ENCODE measurements around the gene SNAPC2. TPM values are rescaled to one million over a fixed set of nuclear protein-coding genes. Genes with fewer than 3 reads are reported as not detected.
A peak's percentile ranks its signal among the peaks of the same experiment; 100 is the strongest.

SNAPC2 gene
- total and polyA plus RNA-seq, 2 experiments from 2014 or later, result 22.5 to 42.1 TPM

DNA sequence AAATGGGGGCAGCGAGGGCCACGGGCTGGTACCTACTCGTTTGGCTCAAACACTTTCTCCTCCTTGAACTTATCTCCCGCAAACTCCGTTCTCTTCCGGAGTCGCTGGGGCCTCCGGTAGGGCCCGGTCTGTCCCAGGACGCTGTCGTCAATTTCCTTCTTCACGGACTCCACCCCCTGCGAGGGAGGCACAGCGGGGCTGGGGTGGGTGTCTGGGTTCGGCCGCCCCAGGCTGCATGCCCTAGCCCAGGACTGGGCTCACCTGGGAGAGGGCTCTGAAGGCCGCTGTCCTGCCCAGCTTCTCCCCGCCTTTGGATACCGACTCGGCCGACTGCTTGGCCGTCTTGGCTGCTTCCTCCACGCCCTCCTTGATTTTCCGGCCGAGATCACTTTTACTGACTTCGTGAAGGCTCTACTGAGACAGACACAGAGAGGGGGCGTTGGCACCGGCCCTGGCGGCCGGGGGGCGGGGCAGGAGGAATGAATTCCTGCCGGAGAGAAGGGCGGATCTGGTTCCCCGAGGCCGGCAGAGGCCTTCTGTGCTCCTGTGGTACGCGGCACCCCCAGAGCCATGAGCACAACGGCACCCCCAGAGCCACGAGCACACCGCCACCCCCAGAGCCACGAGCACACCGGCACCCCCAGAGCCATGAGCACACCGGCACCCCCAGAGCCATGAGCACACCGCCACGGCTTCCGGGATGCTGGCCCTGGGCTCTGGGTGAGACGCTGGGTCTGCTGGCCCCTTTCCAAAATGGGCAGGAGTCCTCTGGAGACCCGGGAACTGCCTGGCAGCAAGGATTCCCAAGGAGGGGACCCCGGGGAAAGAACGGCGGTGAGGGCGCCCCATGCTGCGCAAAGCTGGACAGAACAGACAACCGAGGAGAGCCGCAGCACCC, 13.9 kb downstream of the SNAPC2 start:
- TF ChIP-seq CTCF (IDR thresholded peaks at IDR 0.05; ENCODE audit: low read depth, low read length), result no peak
- no peak for DNase-seq (ENCODE audit: low read depth in 1 of 2, low spot score in 1 of 2)
- Histone ChIP-seq H3K4me1 (ENCODE audit: low read depth) (no peaks in the 10 kb centered on the region), H3K4me3 (no peak overlapping the region), H3K9me3 (ENCODE audit: low read depth) (no peaks in the 10 kb centered on the region), H3K27ac (no peak overlapping the region), H3K27me3 (no peaks in the 10 kb centered on the region), H3K36me3 (peaks cover 52% of the 10 kb centered on the region)

DNA sequence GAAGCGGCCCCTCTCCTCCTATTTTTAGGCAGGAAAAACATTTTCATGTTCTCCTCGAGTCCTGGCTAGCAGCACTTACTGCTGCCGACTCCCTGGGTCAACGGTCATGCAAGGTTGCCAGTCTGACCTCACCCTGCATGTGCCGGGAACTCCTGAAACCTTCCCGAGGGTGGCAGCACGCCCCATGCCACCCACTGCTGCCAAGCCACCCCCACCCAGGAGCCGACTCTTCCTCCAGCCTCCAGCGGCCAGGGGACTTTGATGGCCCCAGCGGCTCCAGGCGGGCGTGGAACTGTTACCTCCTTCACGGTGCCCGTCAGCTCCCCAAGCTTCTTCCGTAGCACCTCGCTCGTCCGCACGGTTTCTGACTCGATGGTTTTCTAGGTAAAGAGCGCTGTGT, 14.6 kb downstream of the SNAPC2 start:
- H3K36me3 ChIP-seq, result peaks cover 52% of the 10 kb centered on the region
- H3K4me3 ChIP-seq, result no peak overlapping the region

GRCh38 chr19:7940841-7941240, 20.7 kb downstream of the SNAPC2 start:
- peaks cover 3% of the 10 kb centered on the region for H3K4me1 ChIP-seq (ENCODE audit: low read depth)
- no peak overlapping the region for H3K27ac ChIP-seq
- H3K36me3 ChIP-seq, result peaks cover 25% of the 10 kb centered on the region
- H3K4me3 ChIP-seq, result no peak overlapping the region
- H3K9me3 ChIP-seq (ENCODE audit: low read depth), result no peaks in the 10 kb centered on the region
- TF ChIP-seq CTCF (IDR thresholded peaks at IDR 0.05; ENCODE audit: low read depth, low read length), result no peak
- H3K27me3 ChIP-seq, result no peaks in the 10 kb centered on the region
- no peak for DNase-seq (ENCODE audit: low read depth in 1 of 2, low spot score in 1 of 2)

More for the DNA sequence above, 14.6 kb downstream of the SNAPC2 start:
- Histone ChIP-seq H3K4me1 (ENCODE audit: low read depth) (no peaks in the 10 kb centered on the region), H3K27me3 (no peaks in the 10 kb centered on the region), H3K27ac (no peak overlapping the region), H3K9me3 (ENCODE audit: low read depth) (no peaks in the 10 kb centered on the region)
- no peak for TF ChIP-seq CTCF (IDR thresholded peaks at IDR 0.05; ENCODE audit: low read depth, low read length)
- DNase-seq (ENCODE audit: low read depth in 1 of 2, low spot score in 1 of 2), result no peak

DNA sequence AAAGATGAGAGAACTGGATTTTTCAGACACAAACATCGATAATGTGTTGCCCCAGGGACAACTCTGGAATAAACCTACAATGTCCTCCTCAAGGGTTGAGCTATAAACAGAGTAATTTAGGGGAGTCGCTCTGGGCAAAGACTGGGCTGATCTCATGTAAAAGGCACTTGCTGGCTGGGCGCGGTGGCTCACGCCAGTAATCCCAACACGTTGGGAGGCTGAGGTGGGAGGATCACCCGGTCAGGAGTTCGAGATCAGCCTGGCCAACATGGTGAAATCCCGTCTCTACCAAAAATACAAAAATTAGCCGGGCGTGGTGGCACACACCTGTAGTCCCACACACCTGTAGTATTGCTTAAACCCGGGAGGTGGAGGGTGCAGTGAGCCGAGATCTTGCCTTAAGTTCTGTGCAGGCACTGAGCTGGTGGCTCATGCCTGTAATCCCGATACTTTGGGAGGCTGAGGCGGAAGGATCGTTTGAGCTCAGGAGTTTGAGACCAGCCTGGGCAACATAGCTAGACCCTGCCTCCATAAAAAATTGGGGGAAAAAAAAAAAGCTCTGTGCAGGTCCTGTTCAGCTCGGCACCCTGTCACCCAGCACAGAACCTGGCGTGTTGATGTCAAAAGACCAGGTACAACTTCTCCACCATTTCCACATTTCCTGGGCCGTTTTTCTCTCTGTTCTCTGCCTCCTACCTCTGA, 21.9 kb downstream of the SNAPC2 start:
- DNase-seq (ENCODE audit: low read depth in 1 of 2, low spot score in 1 of 2), result no peak
- Histone ChIP-seq H3K4me1 (ENCODE audit: low read depth) (peaks cover 3% of the 10 kb centered on the region), H3K27me3 (no peaks in the 10 kb centered on the region), H3K9me3 (ENCODE audit: low read depth) (no peaks in the 10 kb centered on the region), H3K27ac (no peak overlapping the region), H3K4me3 (no peak overlapping the region), H3K36me3 (peaks cover 13% of the 10 kb centered on the region)
- no peak for TF ChIP-seq CTCF (IDR thresholded peaks at IDR 0.05; ENCODE audit: low read depth, low read length)

GRCh38 chr19:7942981-7943443, 22.9 kb downstream of the SNAPC2 start:
- Histone ChIP-seq H3K27me3 (no peaks in the 10 kb centered on the region), H3K36me3 (peaks cover 9% of the 10 kb centered on the region), H3K9me3 (ENCODE audit: low read depth) (no peaks in the 10 kb centered on the region), H3K4me3 (peak overlapping the region; percentile 75), H3K27ac (peak overlapping the region; percentile 99), H3K4me1 (ENCODE audit: low read depth) (peaks cover 3% of the 10 kb centered on the region)
- TF ChIP-seq CTCF (IDR thresholded peaks at IDR 0.05; ENCODE audit: low read depth, low read length), result no peak
- peak in 1 of 2 donors; percentile 13 for DNase-seq (ENCODE audit: low read depth in 1 of 2, low spot score in 1 of 2)
